ENCODE measurements around the gene CCDC40. TPM values are rescaled to one million over a fixed set of nuclear protein-coding genes. Genes with fewer than 3 reads are reported as not detected.
"Not testable (repeated sequence)": the region's sequence is repeated elsewhere in the genome, so short reads cannot be mapped to it uniquely, and the experiment has no call there.

Gene CCDC40
- total RNA-seq, 1 donor from 2014 or later: 4.5 TPM

DNA sequence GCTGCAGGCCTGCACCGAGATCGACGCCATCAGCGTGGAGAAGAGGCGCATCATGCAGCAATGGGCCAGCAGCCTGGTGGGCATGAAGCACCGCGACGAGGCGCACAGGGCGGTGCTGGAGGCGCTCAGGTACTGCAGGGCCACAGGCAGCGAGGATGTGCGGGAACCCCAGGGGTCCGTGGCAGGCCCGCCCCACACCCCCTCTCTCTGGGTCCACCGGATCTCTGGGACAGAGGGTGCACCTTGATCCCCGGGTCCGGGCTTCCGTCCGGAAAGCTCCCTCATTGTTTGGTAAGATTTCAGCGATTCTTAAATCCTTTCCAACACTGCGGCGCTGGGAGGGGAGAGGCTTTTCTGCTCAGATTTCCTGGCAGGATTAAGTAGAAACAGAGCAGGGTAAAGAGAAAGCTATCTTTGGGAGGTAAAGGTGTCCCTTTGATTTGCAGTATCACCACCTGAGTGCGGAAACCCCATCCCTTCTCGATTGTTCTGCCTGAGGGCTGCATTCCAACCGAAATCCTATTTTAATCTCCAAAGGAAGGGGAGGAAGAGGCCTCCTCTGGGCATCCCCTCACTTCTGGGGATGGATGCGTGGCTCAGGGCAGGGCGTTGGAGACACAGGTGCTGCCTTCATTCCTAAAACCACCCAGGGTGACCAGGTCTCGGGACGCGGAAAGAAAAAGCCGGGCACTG is 29.2 kb downstream of the CCDC40 start:
- no peak for ATAC-seq (ENCODE audit: poor library complexity)
- no peak for DNase-seq
- intact Hi-C loops (cut with DNase I): no loop called here

DNA sequence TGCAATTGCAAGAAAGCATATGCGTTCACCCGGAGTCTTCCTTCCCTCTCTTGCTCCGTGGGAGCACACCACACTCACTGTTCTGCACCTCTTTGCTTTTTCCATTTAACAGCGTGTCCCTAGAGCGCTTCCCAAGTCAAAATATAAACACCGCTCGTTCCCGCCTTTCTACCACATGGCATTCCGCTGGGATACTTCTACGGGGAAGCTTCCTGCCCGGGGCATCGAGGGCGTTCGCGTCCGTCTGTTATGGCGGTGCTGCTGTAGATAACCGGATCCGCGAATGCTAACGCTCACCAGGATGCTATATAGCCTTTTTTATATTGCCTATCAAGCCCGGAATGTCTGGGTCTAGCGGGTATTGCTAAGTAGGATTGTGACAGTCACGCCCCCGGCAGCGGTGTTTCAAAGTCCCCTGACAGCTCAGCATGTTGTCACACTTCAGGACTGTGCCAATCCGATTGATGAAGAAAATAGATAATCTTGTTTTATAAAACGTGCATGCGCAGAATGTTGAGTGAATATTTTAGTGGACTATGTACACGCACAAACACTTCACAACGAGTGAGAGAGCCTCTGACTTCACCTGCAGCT is 31.0 kb downstream of the CCDC40 start:
- ATAC-seq (ENCODE audit: poor library complexity): no peak
- intact Hi-C loops (cut with DNase I): no loop called here
- no peak for DNase-seq

DNA sequence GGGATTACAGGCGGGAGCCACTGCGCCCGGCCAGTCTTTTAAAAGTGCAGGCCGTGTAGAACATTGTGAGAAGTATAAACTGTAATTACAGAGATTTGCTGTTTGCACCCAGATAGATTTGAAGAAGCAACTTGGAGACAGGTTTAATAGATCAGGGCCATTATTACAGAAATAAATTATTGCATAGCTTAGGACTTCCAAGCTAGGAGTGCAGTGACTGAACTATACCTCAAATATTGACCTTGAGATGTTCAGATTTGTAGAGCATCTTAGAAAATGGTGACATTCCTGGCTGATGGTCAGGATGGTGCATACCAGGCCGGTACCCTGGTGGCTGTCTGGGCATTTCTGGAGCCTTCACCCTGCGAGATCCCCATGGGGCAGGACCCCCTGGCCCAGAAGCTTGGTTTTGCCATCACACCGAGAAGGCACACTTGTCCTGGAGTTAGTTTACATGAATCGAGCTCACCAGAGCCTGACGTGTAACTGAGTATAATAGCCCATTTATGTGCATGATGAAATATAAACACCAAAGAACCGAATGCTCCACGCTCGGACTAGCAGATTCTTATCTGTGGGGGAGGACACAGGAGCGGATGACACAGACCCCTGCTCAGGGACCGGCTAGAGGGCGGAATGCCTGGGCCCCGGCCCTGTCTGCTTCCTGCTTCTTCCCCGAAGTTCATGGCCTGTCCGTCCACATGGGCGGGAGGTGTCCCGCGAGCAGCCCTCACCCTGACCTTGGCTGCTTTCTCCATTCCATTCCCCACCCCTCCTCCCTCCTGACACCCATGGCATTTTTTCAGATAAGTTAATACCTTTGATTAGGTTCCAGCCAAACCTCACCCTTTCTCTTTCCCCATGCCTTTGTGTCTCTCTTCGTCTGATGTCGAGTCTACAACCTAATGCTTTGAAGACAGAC is 32.1 kb downstream of the CCDC40 start:
- ATAC-seq (ENCODE audit: poor library complexity) (peak; percentile 33), DNase-seq (peak; percentile 61)
- intact Hi-C loops (cut with DNase I): no loop called here

DNA sequence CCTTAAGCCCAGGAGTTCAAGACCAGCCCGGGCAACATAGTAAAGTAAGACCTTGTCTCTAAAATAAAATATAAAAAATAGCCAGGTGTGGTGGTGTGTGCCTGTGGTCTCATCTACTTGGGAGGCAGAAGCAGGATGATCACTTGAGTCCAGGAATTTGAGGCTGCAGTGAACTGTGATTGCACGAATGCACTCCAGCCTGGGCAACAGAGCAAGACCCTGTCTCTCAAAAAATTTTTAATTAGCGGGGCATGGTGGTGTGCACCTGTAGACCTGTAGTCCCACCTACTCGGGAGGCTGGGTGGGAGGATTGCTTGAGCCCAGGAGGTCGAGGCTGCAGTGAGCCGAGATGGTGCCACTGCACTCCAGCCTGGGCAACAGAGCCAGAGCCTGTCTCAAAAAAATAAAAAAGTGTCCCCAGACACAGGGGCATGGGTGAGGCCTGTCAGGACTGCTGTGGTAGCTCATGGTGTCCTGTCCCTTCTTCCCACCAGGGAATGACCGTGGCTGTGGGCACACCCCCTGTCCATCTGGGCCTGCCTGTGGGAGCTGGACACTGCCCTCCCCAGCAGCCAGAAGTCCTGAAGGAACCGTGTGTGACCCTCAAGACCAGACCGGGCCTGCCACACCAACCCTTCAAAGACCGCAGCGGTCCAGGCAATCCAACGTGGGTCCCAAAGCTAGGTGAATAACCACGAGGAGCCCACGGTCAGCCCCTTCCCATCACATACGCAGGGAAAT is 34.1 kb downstream of the CCDC40 start:
- ATAC-seq (ENCODE audit: poor library complexity) (peak; percentile 30), DNase-seq (no peak)
- intact Hi-C loops (cut with DNase I): no loop called here

DNA sequence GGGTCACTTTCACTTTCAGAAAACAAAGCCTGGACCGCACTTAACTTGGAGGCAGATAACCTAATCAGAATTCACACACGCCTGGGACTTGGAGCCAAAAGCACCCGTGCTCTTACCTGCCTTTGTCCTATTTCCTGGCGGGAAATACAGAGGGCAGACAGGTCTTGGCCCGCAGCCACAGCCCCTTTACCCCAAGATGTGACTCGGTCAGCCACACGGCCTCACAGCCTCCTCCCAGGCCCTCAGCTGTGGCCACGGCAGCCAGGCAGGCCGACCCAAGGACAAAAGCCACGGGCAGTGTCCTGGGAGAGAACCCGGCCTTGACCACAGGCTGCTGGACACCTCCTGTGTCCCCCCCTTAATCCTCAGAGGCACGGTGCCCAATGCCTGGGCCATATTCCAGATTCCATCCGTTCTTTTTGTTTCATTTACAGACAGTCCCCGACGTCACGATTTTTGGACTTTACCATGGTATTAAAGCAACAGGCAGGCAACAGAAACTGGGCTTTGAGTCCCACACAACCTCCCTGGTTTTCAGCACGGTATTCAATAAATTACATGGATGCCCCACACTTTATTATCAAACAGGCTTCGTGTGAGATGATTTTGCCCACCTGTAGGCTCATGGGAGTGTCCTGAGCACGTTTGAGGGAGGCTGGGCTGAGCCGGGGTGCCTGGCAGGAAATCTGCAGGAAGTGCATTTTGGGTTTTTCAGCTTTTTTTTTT is 34.8 kb downstream of the CCDC40 start:
- DNase-seq: peak; percentile 75
- peak; percentile 63 for ATAC-seq (ENCODE audit: poor library complexity)
- intact Hi-C loops (cut with DNase I): no loop called here

DNA sequence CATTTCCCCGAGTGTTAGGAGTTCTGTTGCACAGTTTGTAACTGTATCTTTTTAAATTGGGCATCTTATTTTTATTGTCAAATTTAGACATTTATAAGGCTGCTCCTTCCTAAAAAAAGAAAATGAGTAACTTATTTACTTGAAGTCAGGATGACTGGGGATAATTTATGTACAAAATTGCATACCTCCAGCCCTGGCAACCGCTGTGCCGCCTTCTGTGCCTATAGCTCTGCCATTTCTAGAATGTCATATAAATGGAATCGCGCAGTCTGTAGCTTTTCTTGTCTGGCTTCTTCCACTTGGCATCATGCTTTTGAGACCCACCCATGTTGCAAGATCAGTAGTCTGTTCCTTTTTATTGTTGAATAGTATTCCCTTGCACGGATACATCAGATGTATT is 36.0 kb downstream of the CCDC40 start:
- no peak for DNase-seq
- intact Hi-C loops (cut with DNase I): no loop called here
- no peak for ATAC-seq (ENCODE audit: poor library complexity)

DNA sequence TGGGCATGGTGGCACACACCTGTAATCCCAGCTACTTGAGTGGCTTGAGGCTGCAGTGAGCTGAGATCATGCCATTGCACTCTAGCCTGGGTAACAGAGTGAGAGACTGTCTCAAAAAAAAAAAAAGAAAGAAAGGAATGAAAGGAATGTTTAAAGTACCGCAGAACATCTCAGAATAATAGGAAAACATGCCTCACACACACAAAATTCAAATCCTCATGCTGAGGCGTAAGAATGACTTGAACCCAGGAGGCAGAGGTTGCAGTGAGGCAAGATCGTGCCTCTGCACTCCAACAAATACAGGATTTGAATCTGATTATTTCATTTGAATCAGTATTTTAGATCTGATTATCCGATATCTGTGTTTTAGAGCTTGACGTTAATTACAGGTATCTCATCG is 43.6 kb downstream of the CCDC40 start:
- intact Hi-C loops (cut with DNase I): no loop called here
- no peak for DNase-seq

DNA sequence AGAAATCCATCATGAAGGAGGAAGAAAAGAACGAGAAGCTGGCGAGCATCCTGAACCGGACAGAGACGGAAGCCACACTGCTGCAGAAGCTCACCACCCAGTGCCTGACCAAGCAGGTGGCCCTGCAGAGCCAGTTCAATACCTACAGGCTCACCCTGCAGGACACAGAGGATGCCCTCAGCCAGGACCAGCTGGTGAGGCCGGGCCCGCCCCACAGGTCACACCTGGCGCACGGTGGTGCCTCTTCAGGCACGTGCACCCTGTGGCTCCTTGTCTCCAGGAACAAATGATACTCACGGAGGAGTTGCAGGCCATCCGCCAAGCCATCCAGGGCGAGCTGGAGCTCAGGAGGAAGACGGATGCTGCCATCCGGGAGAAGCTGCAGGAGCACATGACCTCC is 45.2 kb downstream of the CCDC40 start:
- no peak for ATAC-seq (ENCODE audit: poor library complexity)
- intact Hi-C loops (cut with DNase I): no loop called here
- DNase-seq: peak; percentile 21

More for the DNA sequence above, 43.6 kb downstream of the CCDC40 start:
- ATAC-seq (ENCODE audit: poor library complexity): no peak

DNA sequence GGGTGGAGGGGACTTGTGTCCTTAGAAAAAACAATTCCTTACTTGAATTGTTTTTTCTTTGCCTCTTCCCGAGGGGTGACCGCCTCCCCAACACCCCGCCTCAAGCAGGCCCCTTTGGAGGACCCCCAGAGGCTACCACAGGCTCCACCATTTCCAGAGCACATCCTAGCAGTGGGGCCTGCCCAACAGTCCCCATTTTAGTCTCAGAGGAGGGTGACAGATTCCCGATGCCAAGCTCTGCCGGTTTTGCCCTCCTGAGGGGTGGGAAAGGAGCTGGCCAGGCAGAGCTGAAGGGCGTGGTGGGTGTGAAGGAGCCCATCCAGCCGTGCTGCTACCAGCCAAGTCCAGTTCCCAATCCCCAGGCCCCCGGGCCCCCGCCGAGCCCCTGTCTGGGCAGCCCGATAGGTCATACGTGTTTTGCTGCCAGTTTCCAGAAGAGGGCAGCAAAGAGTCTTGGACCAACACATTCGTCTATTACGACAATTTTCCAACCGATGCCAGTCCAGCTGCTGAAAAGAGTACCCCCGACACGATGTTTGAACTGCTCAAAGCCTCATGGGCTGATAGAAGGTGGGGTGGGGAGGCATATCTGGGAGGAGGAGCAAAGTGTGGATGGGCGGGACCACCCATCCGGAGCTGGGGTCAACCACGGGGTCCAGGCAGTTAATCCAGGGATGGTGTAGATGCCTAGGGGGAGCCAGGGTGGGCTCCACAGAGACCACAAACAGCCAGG is 46.1 kb downstream of the CCDC40 start:
- DNase-seq (peak; percentile 53), ATAC-seq (ENCODE audit: poor library complexity) (peak; percentile 79)
- intact Hi-C loops (cut with DNase I): no loop called here

DNA sequence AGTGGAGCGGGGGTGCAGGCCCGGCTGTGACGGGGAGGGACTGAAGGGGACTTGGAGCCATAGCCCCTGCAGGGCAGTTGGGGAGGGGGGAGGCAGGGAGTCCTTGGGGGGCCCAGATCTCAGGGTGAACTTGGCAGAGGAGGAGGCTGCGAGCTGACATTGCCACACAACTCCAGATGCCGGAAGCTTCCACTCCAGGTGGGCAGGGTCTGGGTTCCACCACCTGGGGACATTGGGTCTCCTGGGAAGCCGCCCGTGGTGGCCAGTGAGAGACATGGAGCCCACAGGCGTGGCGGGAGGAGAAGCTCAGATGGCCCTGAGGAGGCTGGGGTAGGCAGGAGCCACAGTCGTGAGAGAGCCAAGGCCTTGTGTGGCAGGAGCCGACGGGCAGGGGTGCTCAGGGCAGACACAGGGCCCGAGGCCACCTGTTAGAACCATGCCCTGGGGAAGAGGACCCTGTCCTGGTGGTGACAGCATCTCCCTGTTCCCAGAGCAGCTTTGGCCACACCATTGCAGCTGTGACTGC is 46.8 kb downstream of the CCDC40 start:
- DNase-seq (peak; percentile 36), ATAC-seq (ENCODE audit: poor library complexity) (no peak)

DNA sequence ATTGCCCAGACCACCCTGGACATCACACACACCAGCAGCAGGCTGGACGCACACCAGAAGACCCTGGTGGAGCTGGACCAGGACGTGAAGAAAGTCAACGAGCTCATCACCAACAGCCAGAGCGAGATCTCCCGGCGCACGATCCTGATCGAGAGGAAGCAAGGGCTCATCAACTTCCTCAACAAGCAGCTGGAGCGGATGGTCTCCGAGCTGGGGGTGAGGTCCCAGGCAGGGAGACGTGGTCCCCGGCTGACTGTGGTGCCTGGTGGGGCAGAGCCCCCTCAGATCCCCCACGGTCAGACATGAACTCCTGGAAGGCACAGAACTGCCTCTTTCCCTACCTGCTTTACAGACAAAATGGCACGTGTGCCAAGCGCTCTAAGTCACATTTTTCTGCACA is 48.3 kb downstream of the CCDC40 start:
- peak; percentile 35 for DNase-seq
- intact Hi-C loops (cut with DNase I): no loop called here
- no peak for ATAC-seq (ENCODE audit: poor library complexity)

More for the DNA sequence above, 46.8 kb downstream of the CCDC40 start:
- intact Hi-C loops (cut with DNase I): no loop called here

DNA sequence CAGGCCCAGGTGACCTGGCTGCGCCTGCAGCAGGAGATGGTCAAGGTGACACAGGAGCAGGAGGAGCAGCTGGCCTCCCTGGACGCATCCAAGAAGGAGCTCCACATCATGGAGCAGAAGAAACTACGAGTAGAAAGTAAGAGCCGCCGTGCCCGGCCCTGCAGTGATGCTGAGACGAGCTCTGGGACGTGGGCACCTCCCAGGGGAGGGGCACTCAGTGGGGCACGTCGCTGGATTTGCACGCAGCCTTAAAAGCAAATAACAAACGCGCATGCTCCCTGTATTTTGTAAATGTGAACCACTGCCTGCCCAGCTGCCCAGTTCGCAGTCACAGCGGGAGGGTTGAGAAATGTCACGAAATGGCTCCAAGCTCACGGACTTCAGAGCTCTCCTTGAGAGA is 49.6 kb downstream of the CCDC40 start:
- ATAC-seq (ENCODE audit: poor library complexity) (no peak), DNase-seq (peak; percentile 41)
- intact Hi-C loops (cut with DNase I): no loop called here

DNA sequence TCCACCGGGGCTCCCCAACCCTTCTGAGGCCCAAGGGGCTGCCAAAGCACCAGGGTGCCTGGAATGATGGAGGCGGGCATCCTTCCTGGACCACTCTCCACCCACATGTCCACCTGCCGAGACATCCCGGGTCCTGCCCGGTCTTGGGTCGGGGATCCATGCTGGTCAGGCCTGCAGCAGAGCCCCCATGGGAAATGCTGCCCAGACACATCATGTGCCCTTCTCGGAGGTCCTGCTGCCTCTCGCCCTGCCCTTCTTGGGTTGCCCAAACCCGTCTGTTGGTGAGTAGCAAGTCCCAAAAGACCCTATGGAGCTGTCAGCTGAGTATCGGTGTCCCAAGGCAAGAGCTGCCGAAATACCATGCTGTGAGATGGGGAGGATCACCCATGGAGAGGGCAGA is 50.2 kb downstream of the CCDC40 start:
- intact Hi-C loops (cut with DNase I): no loop called here
- ATAC-seq (ENCODE audit: poor library complexity) (no peak), DNase-seq (peak; percentile 29)

DNA sequence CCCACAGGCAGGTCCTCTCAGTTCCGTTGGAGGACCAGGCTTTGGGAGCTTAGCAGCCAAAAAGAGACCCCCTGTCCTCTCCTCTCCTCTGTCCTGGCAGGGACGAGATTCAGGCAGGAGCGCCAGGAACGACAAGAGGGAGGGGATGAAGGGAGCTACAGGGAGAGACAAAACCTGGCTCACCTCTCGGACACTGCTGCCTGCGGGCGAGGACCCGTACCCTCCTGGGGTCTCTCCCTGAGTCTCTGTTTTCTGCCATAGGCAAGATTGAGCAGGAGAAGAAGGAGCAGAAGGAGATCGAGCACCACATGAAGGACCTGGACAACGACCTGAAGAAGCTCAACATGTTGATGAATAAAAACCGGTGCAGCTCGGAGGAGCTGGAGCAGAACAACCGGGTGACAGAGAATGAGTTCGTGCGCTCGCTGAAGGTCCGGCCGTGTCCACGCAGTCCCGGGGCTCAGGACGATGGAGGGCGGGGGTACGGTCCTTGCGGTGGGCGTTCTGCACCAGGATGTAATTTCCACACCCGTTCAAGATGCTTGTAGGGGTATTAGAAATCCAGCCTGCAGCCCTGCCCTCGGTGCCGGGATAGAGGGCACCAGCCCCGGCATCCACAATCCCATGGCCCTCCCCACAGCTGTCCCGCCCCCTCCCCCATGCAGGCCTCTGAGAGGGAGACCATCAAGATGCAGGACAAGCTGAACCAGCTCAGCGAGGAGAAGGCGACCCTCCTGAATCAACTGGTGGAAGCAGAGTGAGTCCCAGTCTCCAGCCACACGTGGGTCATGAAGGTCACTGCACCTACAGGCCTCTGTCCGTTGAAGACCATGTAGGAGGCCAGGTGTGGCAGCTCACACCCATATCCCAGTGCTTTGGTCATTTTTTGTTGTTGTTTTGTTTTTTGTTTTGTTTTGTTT is 51.2 kb downstream of the CCDC40 start:
- intact Hi-C loops (cut with DNase I): no loop called here
- ATAC-seq (ENCODE audit: poor library complexity): no peak
- peak; percentile 32 for DNase-seq

DNA sequence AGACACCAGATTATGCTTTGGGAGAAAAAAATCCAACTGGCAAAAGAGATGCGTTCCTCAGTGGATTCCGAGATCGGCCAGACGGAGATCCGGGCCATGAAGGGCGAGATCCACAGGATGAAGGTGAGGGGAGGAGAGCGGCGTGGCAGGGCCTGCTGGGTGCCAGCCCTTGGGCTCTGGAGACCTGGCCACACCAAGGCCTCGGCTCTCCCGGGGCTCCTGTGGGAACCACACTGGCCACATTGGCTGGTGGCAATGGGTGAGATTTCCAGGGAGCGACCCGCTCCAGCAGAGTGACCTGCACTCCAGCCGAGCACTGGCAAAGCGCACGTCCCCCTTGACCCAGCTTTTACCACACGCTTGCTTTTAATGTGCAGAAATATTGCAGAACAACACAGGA is 53.3 kb downstream of the CCDC40 start:
- DNase-seq (peak; percentile 17), ATAC-seq (ENCODE audit: poor library complexity) (no peak)
- intact Hi-C loops (cut with DNase I): no loop called here

DNA sequence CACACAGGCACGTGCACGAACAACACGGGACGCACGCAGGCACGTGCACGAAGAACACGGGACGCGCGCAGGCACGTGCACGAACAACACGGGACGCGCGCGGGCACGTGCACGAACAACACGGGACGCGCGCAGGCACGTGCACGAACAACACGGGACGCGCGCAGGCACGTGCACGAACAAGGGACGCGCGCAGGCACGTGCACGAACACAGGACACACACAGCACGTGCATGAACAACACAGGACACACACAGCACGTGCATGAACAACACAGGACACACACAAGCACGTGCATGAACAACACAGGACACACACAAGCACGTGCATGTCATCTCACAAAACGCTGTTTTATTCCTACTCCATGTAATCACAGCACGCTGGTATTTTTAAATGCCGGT is 53.7 kb downstream of the CCDC40 start:
- ATAC-seq (ENCODE audit: poor library complexity); intact Hi-C loops (cut with DNase I); DNase-seq: not testable (repeated sequence)
